Activated CD8-positive, alpha-beta T cell treated with anti-CD3 and anti-CD28 coated beads, Interleukin-2, amount 10 ng/mL, durations not matched to agents 7 days and 5 days (primary cell): ENCODE measurements around the gene CGB7. TPM values are rescaled to one million over a fixed set of nuclear protein-coding genes. Genes with fewer than 3 reads are reported as not detected.
A peak's percentile ranks its signal among the peaks of the same experiment; 100 is the strongest.

Source experiments
- ATAC-seq: fragments of 150-1000 bp; cut with Tn5 transposase; one replicate; pipeline ENCODE4 v1.10.0; 2021; ENCODE audit warnings: moderate library complexity
- CTCF ChIA-PET: fragments of 350-600 bp; sonication (Branson Sonifier 250); formaldehyde crosslinking; loops from one replicate; lab custom pipeline; 2021; ENCODE audit warnings: antibody characterized with exemption; lab: Charles Lee
- POLR2A ChIA-PET: fragments of 350-600 bp; sonication (Branson Sonifier 250); formaldehyde crosslinking; loops from one replicate; lab custom pipeline; 2021; ENCODE audit warnings: antibody characterized with exemption; lab: Charles Lee
- DNase-seq: peaks from one replicate; pipeline ENCODE4 v3.0.0-alpha.2; 2020
- H3K27ac Mint-ChIP-seq: one replicate; pipeline ENCODE4 v1.8.0; 2021; ENCODE audit warnings: mild to moderate bottlenecking, mixed read lengths
- H3K27me3 Mint-ChIP-seq: one replicate; pipeline ENCODE4 v1.8.0; 2021; ENCODE audit warnings: low read depth, mixed read lengths
- H3K36me3 Mint-ChIP-seq: one replicate; pipeline ENCODE4 v1.8.0; 2021; ENCODE audit warnings: low read depth, mixed read lengths
- H3K4me1 Mint-ChIP-seq: one replicate; pipeline ENCODE4 v1.8.0; 2021; ENCODE audit warnings: low read depth, mixed read lengths
- H3K4me3 Mint-ChIP-seq: one replicate; pipeline ENCODE4 v1.8.0; 2021; ENCODE audit warnings: mild to moderate bottlenecking, mixed read lengths
- H3K9me3 Mint-ChIP-seq: one replicate; pipeline ENCODE4 v1.8.0; 2022; ENCODE audit warnings: mixed read lengths; ENCODE audit not compliant: insufficient read depth
- total RNA-seq, 2 experiments: library from RNA; stranded (reverse); gene quantifications; one replicate each; pipeline ENCODE4 v1.2.3, GENCODE V29; 2021

The CGB7 gene
- total RNA-seq = not detected

GRCh38 chr19:49057636-49058234 is at the start of gene CGB7:
Gene CGB7, minus strand, starts transcription at chr19:49057749. Its CDS starts 2,374 bp downstream, at chr19:49055375.
- DNase-seq = peak; percentile 51
- Mint-ChIP-seq H3K4me1 (peaks cover 28% of the 10 kb centered on the region), H3K9me3 (no peaks in the 10 kb centered on the region), H3K27me3 (peaks cover 45% of the 10 kb centered on the region), H3K4me3 (peak within 1 kb of the TSS; percentile 52), H3K36me3 (no peaks in the 10 kb centered on the region), H3K27ac (no peak within 1 kb of the TSS)
- ATAC-seq = peak; percentile 13
- CTCF ChIA-PET = interaction anchor here (0.9 to 2.4 kb wide), 7 partner anchors 17 to 141 kb away, joined by 3 to 8 read pairs (median 5); partner anchors contain the start of genes GYS1, LIN7B and RUVBL2
- POLR2A ChIA-PET = no interaction called here

DNA sequence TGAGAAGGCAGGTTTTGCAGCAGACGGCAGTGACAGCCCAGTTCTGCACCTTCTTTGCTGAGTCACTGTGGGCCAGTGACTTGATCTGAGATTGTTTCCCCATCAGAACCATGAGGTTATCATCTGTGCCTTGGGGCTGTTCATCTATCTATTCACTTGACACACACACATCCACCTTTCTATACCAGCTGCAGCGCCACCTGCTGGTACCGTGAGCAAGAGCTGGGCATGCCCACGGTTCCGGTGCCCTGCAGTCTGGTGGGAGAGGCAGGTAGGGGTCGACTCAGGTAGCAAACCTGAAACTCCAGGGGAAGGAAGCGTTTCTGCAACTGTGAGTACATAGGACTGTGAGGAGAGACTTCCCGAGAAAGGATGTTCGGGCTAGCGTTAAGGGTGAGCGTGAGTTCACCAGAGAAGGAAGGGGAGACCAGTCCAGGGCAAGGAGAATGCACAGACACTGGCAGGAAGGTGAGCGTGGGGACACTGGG is 49.1 kb upstream of the CGB7 start:
- ATAC-seq (peak; percentile 79), DNase-seq (peak; percentile 74)
- Mint-ChIP-seq H3K4me3 (no peak overlapping the region), H3K27me3 (no peaks in the 10 kb centered on the region), H3K36me3 (peaks cover 53% of the 10 kb centered on the region), H3K27ac (no peak overlapping the region), H3K4me1 (peaks cover 4% of the 10 kb centered on the region), H3K9me3 (no peaks in the 10 kb centered on the region)
- POLR2A ChIA-PET = interaction anchor here (1.0 to 1.2 kb wide), 2 partner anchors 9 to 20 kb away, joined by 3 to 4 read pairs; no protein-coding TSS in a partner anchor
- CTCF ChIA-PET = interaction anchor here (0.9 to 2.8 kb wide), 14 partner anchors 8 to 109 kb away, joined by 3 to 30 read pairs (median 5); partner anchors contain the start of genes CGB7 and LIN7B

DNA sequence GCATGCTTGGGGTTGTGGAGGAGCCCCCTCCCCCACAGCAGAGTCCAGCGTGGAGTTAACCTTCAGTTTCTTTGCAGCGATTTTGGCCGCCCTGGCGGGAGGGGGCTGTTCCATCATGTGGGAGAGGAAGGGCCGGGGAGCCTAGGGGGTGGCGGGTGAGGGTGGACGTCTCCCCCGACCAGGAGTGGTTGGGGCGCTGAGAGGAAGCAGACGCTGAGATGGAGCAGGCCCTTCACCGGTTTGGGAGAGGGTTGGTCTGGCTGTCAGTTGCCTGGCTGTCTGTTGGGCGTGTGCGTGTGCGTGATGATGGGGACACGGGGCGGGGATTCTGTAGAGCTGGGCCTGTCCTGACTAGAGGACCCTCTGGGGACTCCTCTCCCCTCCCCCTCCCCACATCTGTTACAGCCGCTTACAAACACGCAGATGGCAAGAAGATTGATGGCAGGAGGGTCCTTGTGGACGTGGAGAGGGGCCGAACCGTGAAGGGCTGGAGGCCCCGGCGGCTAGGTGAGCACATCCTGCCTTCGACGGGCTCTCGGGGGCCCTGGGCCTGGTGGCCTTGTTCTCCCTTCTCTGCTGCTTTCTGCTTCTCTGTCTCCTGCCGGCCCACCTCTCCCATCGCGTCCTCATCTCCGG is 46.8 kb upstream of the CGB7 start:
- ChIA-PET POLR2A (no interaction called here), CTCF (interaction anchor here (1.2 to 2.8 kb wide), 3 partner anchors 10 to 107 kb away, joined by 3 to 22 read pairs (median 9); partner anchors contain the start of gene LIN7B)
- DNase-seq (no peak), ATAC-seq (no peak)
- Mint-ChIP-seq H3K27me3 (no peaks in the 10 kb centered on the region), H3K36me3 (peaks cover 68% of the 10 kb centered on the region), H3K4me1 (peaks cover 4% of the 10 kb centered on the region), H3K4me3 (no peak overlapping the region), H3K9me3 (no peaks in the 10 kb centered on the region), H3K27ac (no peak overlapping the region)

GRCh38 chr19:49103331-49104085 is 46.0 kb upstream of the CGB7 start:
- H3K9me3 Mint-ChIP-seq = no peaks in the 10 kb centered on the region
- H3K4me3 Mint-ChIP-seq = no peak overlapping the region
- DNase-seq = no peak
- H3K27ac Mint-ChIP-seq = no peak overlapping the region
- POLR2A ChIA-PET = no interaction called here
- peaks cover 6% of the 10 kb centered on the region for H3K4me1 Mint-ChIP-seq
- peaks cover 67% of the 10 kb centered on the region for H3K36me3 Mint-ChIP-seq
- no peaks in the 10 kb centered on the region for H3K27me3 Mint-ChIP-seq
- CTCF ChIA-PET = no interaction called here
- no peak for ATAC-seq

GRCh38 chr19:49102303-49102702 is 44.8 kb upstream of the CGB7 start:
- no peaks in the 10 kb centered on the region for H3K27me3 Mint-ChIP-seq
- peak overlapping the region; percentile 20 for H3K27ac Mint-ChIP-seq
- H3K9me3 Mint-ChIP-seq = no peaks in the 10 kb centered on the region
- ChIA-PET POLR2A (no interaction called here), CTCF (no interaction called here)
- DNase-seq (no peak), ATAC-seq (no peak)
- H3K4me3 Mint-ChIP-seq = no peak overlapping the region
- peaks cover 18% of the 10 kb centered on the region for H3K4me1 Mint-ChIP-seq
- peaks cover 70% of the 10 kb centered on the region for H3K36me3 Mint-ChIP-seq

- no peaks in the 10 kb centered on the region for H3K27me3 Mint-ChIP-seq
- no peak for DNase-seq
- no peak overlapping the region for H3K4me3 Mint-ChIP-seq
- peaks cover 21% of the 10 kb centered on the region for H3K4me1 Mint-ChIP-seq
- no peaks in the 10 kb centered on the region for H3K9me3 Mint-ChIP-seq
- H3K27ac Mint-ChIP-seq = no peak overlapping the region
- CTCF ChIA-PET = interaction anchor here (0.7 to 5.0 kb wide), 3 partner anchors 14 to 97 kb away, joined by 3 to 70 read pairs (median 3); no protein-coding TSS in a partner anchor
- POLR2A ChIA-PET = no interaction called here
- peaks cover 65% of the 10 kb centered on the region for H3K36me3 Mint-ChIP-seq
- no peak for ATAC-seq
These were observed 43.6 kb upstream of the CGB7 start for GRCh38 chr19:49101160-49101559.

GRCh38 chr19:49098795-49099194 is 41.2 kb upstream of the CGB7 start:
- Mint-ChIP-seq H3K27ac (peak overlapping the region; percentile 70), H3K9me3 (no peaks in the 10 kb centered on the region), H3K4me1 (peaks cover 21% of the 10 kb centered on the region), H3K27me3 (no peaks in the 10 kb centered on the region), H3K36me3 (peaks cover 60% of the 10 kb centered on the region), H3K4me3 (no peak overlapping the region)
- ChIA-PET CTCF (interaction anchor here (1.6 to 5.0 kb wide), 9 partner anchors 11 to 127 kb away, joined by 4 to 94 read pairs (median 19); partner anchors contain the start of gene LIN7B), POLR2A (interaction anchor here (1.2 to 1.3 kb wide), 2 partner anchors 9 to 15 kb away, joined by 3 read pairs; partner anchors contain the start of gene LIN7B)
- DNase-seq (no peak), ATAC-seq (no peak)

GRCh38 chr19:49097453-49098288 is 40.1 kb upstream of the CGB7 start:
- ChIA-PET CTCF (interaction anchor here (0.6 to 5.0 kb wide), 46 partner anchors 9 to 373 kb away, joined by 3 to 94 read pairs (median 5); partner anchors contain the start of genes CGB7, GYS1, LIN7B and PPFIA3), POLR2A (interaction anchor here (0.5 to 1.2 kb wide), 6 partner anchors 9 to 286 kb away, joined by 3 to 5 read pairs (median 3); no protein-coding TSS in a partner anchor)
- Mint-ChIP-seq H3K4me3 (no peak overlapping the region), H3K27ac (peak overlapping the region; percentile 70), H3K27me3 (no peaks in the 10 kb centered on the region), H3K36me3 (peaks cover 64% of the 10 kb centered on the region), H3K4me1 (peaks cover 21% of the 10 kb centered on the region), H3K9me3 (no peaks in the 10 kb centered on the region)
- DNase-seq (peak; percentile 85), ATAC-seq (peak; percentile 87)

DNA sequence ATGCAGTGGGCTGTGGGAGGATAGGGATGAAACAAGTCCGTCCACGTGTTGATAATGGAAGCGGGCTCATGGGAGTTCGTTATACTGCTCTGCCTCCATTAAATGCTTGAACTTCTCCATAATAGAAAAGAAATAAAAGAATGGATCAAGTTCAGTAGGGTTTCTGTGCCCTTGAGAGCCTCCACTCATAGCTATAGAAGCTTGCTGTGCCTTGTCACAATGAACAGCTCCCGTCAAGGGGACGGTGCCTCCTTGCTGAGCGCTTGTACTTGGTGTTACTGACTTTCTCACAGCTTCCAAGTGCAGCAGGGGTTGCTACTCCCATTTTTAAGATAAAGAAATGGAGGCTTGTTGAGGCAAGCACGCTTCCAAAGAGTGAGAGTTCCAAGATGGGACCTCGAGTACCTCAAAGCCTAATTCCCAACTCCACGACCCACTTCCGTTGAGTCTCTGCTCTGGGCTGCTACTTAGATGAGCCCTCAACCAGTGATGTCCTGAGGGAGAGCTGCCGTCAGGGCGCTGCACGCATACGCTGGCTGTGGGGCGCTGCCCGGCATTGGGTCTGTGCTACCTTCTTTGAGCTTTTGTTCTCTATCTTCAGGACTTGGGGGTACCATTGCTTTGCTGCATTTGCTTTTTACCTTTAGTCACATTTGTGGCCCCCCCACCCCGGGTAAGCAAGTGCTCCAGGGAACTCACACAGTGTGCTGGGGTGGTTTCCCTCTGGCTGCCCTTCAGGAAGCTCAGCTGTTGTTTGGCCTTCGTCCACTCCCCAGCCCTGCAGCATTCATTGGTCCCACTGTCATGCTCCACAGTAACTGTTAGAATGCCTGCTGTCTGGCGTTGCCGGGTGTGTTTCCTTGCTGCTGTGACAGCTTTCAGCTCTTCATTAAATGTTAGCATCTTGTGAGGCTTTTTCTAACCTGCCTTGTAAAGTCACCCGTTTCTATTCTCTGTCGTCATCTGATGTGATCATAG is 37.2 kb upstream of the CGB7 start:
- ChIA-PET POLR2A (interaction anchor here (1.4 kb wide), 1 partner anchor 9 kb away, joined by 4 read pairs; no protein-coding TSS in a partner anchor), CTCF (interaction anchor here (0.9 to 2.2 kb wide), 6 partner anchors 11 to 130 kb away, joined by 3 to 14 read pairs (median 4); partner anchors contain the start of genes LIN7B and RUVBL2)
- Mint-ChIP-seq H3K4me1 (peaks cover 37% of the 10 kb centered on the region), H3K27ac (no peak overlapping the region), H3K36me3 (peaks cover 67% of the 10 kb centered on the region), H3K4me3 (no peak overlapping the region), H3K9me3 (no peaks in the 10 kb centered on the region), H3K27me3 (no peaks in the 10 kb centered on the region)
- DNase-seq = no peak
- no peak for ATAC-seq

DNA sequence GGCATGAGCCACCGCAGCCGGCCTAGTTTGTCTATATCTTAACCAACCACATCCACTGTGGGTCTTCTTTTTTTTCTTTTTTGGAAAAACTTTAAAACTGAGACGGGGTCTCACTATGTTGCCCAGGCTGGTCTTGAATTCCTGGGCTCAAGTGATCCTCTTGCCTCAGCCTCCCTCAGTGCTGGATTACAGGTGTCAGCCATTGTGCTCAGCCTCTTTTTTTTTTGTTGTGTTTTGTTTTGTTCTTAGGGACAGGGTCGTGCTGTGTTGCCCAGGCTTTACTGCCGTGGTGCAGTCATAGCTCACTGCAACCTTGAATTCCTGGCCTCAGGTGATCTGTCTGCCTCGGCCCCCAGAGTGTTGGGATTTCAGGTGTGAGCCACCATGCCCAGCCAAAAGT is 35.1 kb upstream of the CGB7 start:
- Mint-ChIP-seq H3K27me3 (no peaks in the 10 kb centered on the region), H3K9me3 (no peaks in the 10 kb centered on the region), H3K4me3 (no peak overlapping the region), H3K4me1 (peaks cover 34% of the 10 kb centered on the region), H3K36me3 (peaks cover 59% of the 10 kb centered on the region), H3K27ac (no peak overlapping the region)
- CTCF ChIA-PET = no interaction called here
- POLR2A ChIA-PET = no interaction called here
- DNase-seq = no peak
- ATAC-seq = no peak
